HepG2 (cell line): ENCODE measurements around the gene PPP1R13L. TPM values are rescaled to one million over a fixed set of nuclear protein-coding genes. Genes with fewer than 3 reads are reported as not detected.

Source experiments
- BRCA1 ChIP-seq: sonication (generic); formaldehyde crosslinking; IDR thresholded peaks from 2 replicates; pipeline ENCODE4 v1.4.0; 2020; ENCODE audit warnings: missing genetic modification reagents
- CC2D1A ChIP-seq: sonication (generic); formaldehyde crosslinking; IDR thresholded peaks from 2 replicates; pipeline ENCODE4 v1.8.1; 2023; ENCODE audit warnings: mild to moderate bottlenecking, missing genetic modification reagents
- CENPT ChIP-seq: sonication (generic); formaldehyde crosslinking; IDR thresholded peaks from 2 replicates; pipeline ENCODE4 v1.8.0; 2022; ENCODE audit warnings: low read depth, mild to moderate bottlenecking, moderate library complexity, missing genetic modification reagents
- HHEX ChIP-seq: IDR thresholded peaks from 2 replicates; pipeline ENCODE4 v1.6.1; 2016; ENCODE audit warnings: control low read depth
- KDM2A ChIP-seq: sonication (generic); formaldehyde crosslinking; IDR thresholded peaks from 2 replicates; pipeline ENCODE4 v1.4.0; 2020; ENCODE audit warnings: low read depth, missing genetic modification reagents, borderline replicate concordance
- MAF1 ChIP-seq: sonication (generic); formaldehyde crosslinking; IDR thresholded peaks from 2 replicates; pipeline ENCODE4 v1.5.0; 2020; ENCODE audit warnings: missing genetic modification reagents, borderline replicate concordance
- MBNL3 ChIP-seq: fragments of 250-450 bp; sonication (Bioruptor Pico); conservative IDR thresholded peaks from 2 replicates; pipeline ENCODE4 v1.8.0; 2022; ENCODE audit warnings: mild to moderate bottlenecking, inconsistent platforms
- MED1 ChIP-seq: sonication (generic); formaldehyde crosslinking; IDR thresholded peaks from 2 replicates; pipeline ENCODE4 v1.4.0; 2020; ENCODE audit warnings: missing genetic modification reagents
- NFKBIZ ChIP-seq: IDR thresholded peaks from 2 replicates; pipeline ENCODE4 v1.6.1; 2018; ENCODE audit warnings: missing genetic modification reagents, missing compliant biosample characterization
- RFX5 ChIP-seq: IDR thresholded peaks from 2 replicates; pipeline ENCODE4 v1.6.1; 2011; ENCODE audit warnings: low read depth, low read length, improper control_type of control experiment
- RORA ChIP-seq: sonication (generic); formaldehyde crosslinking; IDR thresholded peaks from 2 replicates; pipeline ENCODE4 v1.5.0; 2020; ENCODE audit warnings: mild to moderate bottlenecking, missing genetic modification reagents, moderate library complexity
- SUZ12 ChIP-seq: fragments of 150-350 bp; IDR thresholded peaks from 2 replicates; pipeline ENCODE4 v1.6.1; 2014; ENCODE audit warnings: low read depth, low read length
- TCF12 ChIP-seq, 2 experiments: fragments of 450-650 bp in 1 of 2; sonication (generic) in 1 of 2; formaldehyde crosslinking in 1 of 2; IDR thresholded peaks; 2 replicates each; pipeline versions ENCODE4 v1.6.1 to v1.8.0; 2017 to 2022; ENCODE audit warnings: antibody characterized with exemption in 1 of 2, mild to moderate bottlenecking in 1 of 2, missing genetic modification reagents in 1 of 2, moderate library complexity in 1 of 2
- ZNF629 ChIP-seq: sonication (generic); formaldehyde crosslinking; conservative IDR thresholded peaks from 2 replicates; pipeline ENCODE4 v1.5.0; 2020; ENCODE audit warnings: missing genetic modification reagents
- ZNF644 ChIP-seq: IDR thresholded peaks from 2 replicates; pipeline ENCODE4 v1.6.1; 2016; ENCODE audit warnings: low read depth
- ZNF7 ChIP-seq: IDR thresholded peaks from 2 replicates; pipeline ENCODE4 v1.6.1; 2016; ENCODE audit warnings: missing biosample characterization, missing genetic modification reagents
- ZNF703 ChIP-seq: sonication (generic); formaldehyde crosslinking; IDR thresholded peaks from 2 replicates; pipeline ENCODE4 v1.5.1; 2020; ENCODE audit warnings: missing genetic modification reagents, mild to moderate bottlenecking, moderate library complexity, borderline replicate concordance
- ZNF720 ChIP-seq: sonication (generic); formaldehyde crosslinking; IDR thresholded peaks from 2 replicates; pipeline ENCODE4 v1.4.0; 2020; ENCODE audit warnings: missing genetic modification reagents
- ZNF773 ChIP-seq: sonication (generic); formaldehyde crosslinking; IDR thresholded peaks from 2 replicates; pipeline ENCODE4 v1.4.0; 2020; ENCODE audit warnings: missing genetic modification reagents, borderline replicate concordance
- ZNF816 ChIP-seq: sonication (generic); formaldehyde crosslinking; IDR thresholded peaks from 2 replicates; pipeline ENCODE4 v1.8.0; 2022; ENCODE audit warnings: missing genetic modification reagents, mild to moderate bottlenecking, borderline replicate concordance
- ZSCAN12 ChIP-seq: sonication (generic); formaldehyde crosslinking; IDR thresholded peaks from 2 replicates; pipeline ENCODE4 v1.9.0; 2021; ENCODE audit warnings: mild to moderate bottlenecking, missing genetic modification reagents
- polyA plus RNA-seq, 8 experiments: library from polyadenylated mRNA; depleted of rRNA in 3 of 8; stranded (reverse) in 7 of 8; unstranded in 1 of 8; fragments of >200 nt; fragmentation: Illumina TruSeq in 4 of 8; extraction: Trizol in 4 of 8; gene quantifications; 2 replicates each; pipeline versions ENCODE4 v1.2.1 to v1.2.3, GENCODE V29; 2011 to 2016; ENCODE audit warnings: low read depth in 4 of 8, missing spikeins in 1 of 8, mixed read lengths in 1 of 8; ENCODE audit not compliant: insufficient read depth in 1 of 8
- total RNA-seq, 5 experiments: library from RNA; depleted of rRNA; stranded (reverse); fragments of >200 nt; fragmentation: Illumina TruSeq; extraction: Trizol; gene quantifications; 2 replicates each; pipeline ENCODE4 v1.2.3, GENCODE V29; 2016; ENCODE audit warnings: low read depth in 1 of 5
- TF ChIP-seq, protein P1 (sequence below): sonication (generic); formaldehyde crosslinking; IDR thresholded peaks from 2 replicates; pipeline ENCODE4 v1.4.0; 2020; ENCODE audit warnings: missing genetic modification reagents
- TF ChIP-seq, protein P2 (sequence below): sonication (generic); formaldehyde crosslinking; IDR thresholded peaks from 2 replicates; pipeline ENCODE4 v1.5.0; 2020; ENCODE audit warnings: mild to moderate bottlenecking, low read depth, missing genetic modification reagents, borderline replicate concordance
- TF ChIP-seq, protein P3 (sequence below): sonication (generic); formaldehyde crosslinking; IDR thresholded peaks from 2 replicates; pipeline ENCODE4 v1.8.0; 2022; ENCODE audit warnings: mild to moderate bottlenecking, missing genetic modification reagents, moderate library complexity
- TF ChIP-seq, protein P4 (sequence below): sonication (generic); formaldehyde crosslinking; IDR thresholded peaks from 2 replicates; pipeline ENCODE4 v1.4.0; 2020; ENCODE audit warnings: missing genetic modification reagents

Gene PPP1R13L
- total and polyA plus RNA-seq, 2 of the 13 experiments (the other 11 are each of a cell fraction or from before 2014, with no cell fraction given): 1.3 to 6.6 TPM

DNA sequence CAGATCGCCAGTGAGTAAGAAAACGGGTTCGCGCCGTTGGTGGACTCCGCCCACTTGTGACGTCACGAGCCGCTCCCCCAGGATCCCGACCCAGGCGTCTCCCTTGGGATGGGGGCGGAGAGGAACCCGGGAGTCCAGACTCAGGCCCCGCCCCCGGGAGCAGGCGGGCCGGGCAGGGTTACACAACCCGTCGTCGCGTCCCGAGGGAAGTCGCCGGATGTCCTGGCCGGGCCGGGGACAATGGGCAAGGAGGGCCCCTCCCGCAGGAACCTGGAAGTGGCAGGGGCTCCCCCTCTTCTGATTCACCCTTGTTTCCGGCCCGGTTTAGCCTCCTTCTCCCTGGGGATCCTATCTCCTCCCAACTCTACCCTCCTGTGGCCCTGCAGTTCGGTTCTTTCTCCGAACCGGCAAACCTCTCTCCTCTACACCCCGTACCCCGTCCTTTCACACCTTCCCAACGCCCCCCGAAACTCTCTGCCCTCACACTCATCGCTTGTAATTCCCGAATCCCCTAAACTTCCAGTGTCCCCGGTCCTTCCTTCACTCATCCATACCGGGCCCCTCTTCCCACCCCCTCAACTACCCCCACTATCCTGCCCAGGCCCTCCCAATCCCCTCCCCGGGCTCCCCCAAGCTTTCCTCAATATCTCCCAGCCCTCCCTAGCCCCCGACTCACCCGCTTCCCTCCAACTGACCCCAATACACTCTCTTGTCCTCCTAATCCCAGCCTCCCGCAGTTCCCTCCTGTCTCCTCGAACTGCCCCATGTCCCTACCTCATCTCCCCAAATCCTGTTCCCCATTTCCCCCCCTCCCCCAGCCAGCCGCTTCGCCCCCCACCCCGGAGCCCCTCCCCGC, 38.8 kb upstream of the PPP1R13L start (continued):
- TF ChIP-seq, protein P1, sequence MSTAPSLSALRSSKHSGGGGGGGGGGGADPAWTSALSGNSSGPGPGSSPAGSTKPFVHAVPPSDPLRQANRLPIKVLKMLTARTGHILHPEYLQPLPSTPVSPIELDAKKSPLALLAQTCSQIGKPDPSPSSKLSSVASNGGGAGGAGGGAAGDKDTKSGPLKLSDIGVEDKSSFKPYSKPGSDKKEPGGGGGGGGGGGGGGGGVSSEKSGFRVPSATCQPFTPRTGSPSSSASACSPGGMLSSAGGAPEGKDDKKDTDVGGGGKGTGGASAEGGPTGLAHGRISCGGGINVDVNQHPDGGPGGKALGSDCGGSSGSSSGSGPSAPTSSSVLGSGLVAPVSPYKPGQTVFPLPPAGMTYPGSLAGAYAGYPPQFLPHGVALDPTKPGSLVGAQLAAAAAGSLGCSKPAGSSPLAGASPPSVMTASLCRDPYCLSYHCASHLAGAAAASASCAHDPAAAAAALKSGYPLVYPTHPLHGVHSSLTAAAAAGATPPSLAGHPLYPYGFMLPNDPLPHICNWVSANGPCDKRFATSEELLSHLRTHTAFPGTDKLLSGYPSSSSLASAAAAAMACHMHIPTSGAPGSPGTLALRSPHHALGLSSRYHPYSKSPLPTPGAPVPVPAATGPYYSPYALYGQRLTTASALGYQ (CRISPR knock-in tag): no peak
- TF ChIP-seq, protein P2, sequence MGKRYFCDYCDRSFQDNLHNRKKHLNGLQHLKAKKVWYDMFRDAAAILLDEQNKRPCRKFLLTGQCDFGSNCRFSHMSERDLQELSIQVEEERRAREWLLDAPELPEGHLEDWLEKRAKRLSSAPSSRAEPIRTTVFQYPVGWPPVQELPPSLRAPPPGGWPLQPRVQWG: no peak
- TF ChIP-seq, protein P3, sequence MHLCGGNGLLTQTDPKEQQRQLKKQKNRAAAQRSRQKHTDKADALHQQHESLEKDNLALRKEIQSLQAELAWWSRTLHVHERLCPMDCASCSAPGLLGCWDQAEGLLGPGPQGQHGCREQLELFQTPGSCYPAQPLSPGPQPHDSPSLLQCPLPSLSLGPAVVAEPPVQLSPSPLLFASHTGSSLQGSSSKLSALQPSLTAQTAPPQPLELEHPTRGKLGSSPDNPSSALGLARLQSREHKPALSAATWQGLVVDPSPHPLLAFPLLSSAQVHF: no peak
- TF ChIP-seq MED1 (CRISPR knock-in tag) (peak; percentile 59; the same call in 1 of the 2 replicates), ZNF629 (0 out of 2 replicates have a peak, but pooled peaks have one; percentile 22), CC2D1A (CRISPR knock-in tag) (no peak), BRCA1 (CRISPR knock-in tag) (no peak), TCF12 (IDR thresholded peaks at IDR 0.05) (no peak), TCF12 (CRISPR knock-in tag; IDR thresholded peaks at IDR 0.05) (0 out of 2 replicates have a peak, but pooled peaks have one; percentile 56), NFKBIZ (CRISPR knock-in tag) (no peak), MBNL3 (CRISPR knock-in tag) (no peak), RFX5 (peak; percentile 70), ZSCAN12 (CRISPR knock-in tag) (no peak), MAF1 (no peak), SUZ12 (no peak), HHEX (CRISPR knock-in tag) (no peak), ZNF7 (CRISPR knock-in tag) (no peak), RORA (CRISPR knock-in tag) (no peak), KDM2A (CRISPR knock-in tag) (peak; percentile 85), CENPT (CRISPR knock-in tag) (no peak), ZNF816 (CRISPR knock-in tag) (no peak), ZNF703 (CRISPR knock-in tag) (no peak), ZNF720 (CRISPR knock-in tag) (no peak), ZNF773 (CRISPR knock-in tag) (no peak), ZNF644 (no peak)
- TF ChIP-seq, protein P4, sequence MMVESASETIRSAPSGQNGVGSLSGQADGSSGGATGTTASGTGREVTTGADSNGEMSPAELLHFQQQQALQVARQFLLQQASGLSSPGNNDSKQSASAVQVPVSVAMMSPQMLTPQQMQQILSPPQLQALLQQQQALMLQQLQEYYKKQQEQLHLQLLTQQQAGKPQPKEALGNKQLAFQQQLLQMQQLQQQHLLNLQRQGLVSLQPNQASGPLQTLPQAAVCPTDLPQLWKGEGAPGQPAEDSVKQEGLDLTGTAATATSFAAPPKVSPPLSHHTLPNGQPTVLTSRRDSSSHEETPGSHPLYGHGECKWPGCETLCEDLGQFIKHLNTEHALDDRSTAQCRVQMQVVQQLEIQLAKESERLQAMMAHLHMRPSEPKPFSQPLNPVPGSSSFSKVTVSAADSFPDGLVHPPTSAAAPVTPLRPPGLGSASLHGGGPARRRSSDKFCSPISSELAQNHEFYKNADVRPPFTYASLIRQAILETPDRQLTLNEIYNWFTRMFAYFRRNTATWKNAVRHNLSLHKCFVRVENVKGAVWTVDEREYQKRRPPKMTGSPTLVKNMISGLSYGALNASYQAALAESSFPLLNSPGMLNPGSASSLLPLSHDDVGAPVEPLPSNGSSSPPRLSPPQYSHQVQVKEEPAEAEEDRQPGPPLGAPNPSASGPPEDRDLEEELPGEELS (CRISPR knock-in tag): peak; percentile 74
